Activated CD8-positive, alpha-beta memory T cell treated with anti-CD3 and anti-CD28 coated beads for 48 hours (primary cell): ENCODE results near the gene TM4SF20.
"Not testable (repeated sequence)": the region's sequence is repeated elsewhere in the genome, so short reads cannot be mapped to it uniquely, and the experiment has no call there.

Source experiments
- DNase-seq, 3 experiments: peaks; one replicate each; pipeline ENCODE4 v3.0.0-alpha.2; 2020; ENCODE audit warnings: low read depth in 2 of 3, low spot score in 2 of 3

The TM4SF20 gene

GRCh38 chr2:227367427-227367795 is 11.7 kb downstream of the TM4SF20 start:
- no peak for DNase-seq

GRCh38 chr2:227366769-227367426 is 12.2 kb downstream of the TM4SF20 start:
- DNase-seq = no peak

- DNase-seq = no peak
Observed at GRCh38 chr2:227365833-227366232, 13.3 kb downstream of the TM4SF20 start.

GRCh38 chr2:227364585-227365263 is 14.4 kb downstream of the TM4SF20 start:
- not testable (repeated sequence) for DNase-seq

DNA sequence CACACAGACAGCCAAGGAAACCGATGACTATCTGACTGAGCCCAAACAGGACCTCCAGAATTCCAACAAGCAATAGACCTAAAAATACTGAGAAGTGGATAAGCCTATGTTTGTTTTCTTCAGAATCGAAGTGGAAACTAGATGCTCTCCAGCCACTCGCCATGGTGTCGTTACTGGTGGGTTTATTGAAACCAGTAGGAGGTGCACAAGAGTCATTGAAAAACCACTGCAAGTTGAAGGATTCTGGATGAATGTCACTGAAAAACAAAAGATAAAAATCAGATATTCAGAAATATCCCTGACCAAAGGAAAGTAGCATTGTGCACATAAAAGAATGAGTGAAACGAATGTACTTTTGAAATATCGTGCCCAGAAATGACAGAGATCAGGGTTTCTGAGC is 15.3 kb downstream of the TM4SF20 start:
- no peak for DNase-seq

DNA sequence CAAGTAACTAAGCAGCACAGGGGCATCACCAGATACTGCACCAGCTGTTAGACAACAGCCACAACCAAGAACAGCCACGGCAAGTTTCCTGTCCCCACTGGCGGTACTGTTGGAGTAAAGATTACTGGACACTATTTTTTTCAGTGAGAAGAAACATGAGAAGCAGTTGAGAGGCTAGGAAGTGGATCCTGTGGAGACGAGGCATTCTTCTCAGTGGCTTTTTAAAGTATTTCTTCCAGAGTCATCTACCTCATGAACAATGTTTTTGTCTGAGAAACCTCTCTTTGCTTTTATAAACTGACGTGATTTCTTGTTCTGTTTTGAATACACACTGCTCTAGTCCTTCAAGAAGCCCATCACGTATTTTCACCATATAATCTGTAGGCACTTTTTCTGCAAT is 18.8 kb downstream of the TM4SF20 start:
- DNase-seq = no peak

DNA sequence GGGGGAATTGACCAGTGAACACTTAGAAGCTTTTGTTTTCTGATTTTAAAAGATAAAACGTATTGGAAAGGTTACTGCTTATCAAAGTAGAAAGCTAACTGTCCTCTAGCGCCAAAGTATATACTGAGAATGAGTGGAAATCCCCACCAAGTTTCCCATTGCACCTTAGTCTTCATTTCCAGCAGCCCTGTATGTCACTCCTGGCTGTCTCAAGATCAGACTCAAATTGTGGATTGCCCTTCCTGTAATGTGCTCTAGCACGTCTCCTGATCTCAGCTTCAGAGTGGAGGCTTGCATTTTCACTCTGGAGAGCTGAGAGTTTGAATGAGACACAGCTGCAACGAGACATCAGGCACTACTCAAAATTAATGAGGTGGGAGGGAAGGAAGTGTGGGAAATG is 27.5 kb downstream of the TM4SF20 start:
- DNase-seq = no peak

DNA sequence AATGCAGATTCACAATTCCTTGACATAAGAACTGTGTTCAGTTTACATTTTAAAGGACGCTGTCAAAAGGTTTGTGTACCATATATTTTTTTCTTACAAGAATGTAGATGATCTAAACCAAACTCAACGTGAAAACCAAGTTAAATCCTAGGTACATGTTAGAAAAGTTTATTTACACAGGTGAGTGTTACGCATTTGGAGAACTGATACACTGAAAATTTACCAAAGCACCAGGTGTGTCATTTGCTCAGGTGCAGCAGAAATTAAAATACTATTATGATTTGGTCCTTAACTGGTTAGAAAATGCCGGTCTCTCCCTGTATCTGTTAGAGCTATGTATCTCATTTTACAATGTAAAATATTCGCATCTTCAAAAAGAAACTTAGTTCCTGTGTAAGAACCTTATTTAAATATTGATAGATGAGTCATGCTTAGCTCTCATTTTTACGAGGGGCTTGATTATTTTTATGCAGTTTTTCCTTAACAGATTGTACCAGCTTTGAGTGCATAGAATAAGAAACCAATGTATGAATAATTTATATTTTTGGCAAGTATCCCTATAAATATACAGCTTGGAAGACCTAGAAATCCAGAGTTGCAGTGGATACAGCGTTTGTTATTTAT is 29.0 kb downstream of the TM4SF20 start:
- no peak for DNase-seq

- DNase-seq = no peak
Observed at GRCh38 chr2:227348324-227348723, 30.8 kb downstream of the TM4SF20 start.

DNA sequence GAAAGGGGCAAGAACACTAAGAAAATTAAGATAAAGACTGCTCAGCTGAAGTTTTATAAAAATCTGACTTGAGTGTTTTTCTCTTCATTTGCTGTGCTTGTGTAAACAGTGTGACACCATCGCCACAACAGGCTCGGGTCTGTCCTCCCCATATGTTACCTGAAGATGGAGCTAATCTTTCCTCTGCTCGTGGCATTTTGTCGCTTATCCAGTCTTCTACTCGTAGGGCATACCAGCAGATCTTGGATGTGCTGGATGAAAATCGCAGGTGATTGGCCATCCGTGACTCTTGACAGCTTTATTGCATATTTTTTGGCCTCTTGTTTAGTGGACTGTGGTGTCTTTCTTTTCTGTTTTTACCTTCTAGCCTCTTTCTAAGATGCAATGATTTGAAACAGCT is 32.0 kb downstream of the TM4SF20 start:
- no peak for DNase-seq

- DNase-seq = no peak
Observed at GRCh38 chr2:227344231-227344630, 34.9 kb downstream of the TM4SF20 start.

GRCh38 chr2:227341553-227341952 is 37.6 kb downstream of the TM4SF20 start:
- DNase-seq = no peak

- no peak for DNase-seq
Observed at GRCh38 chr2:227340106-227340505, 39.0 kb downstream of the TM4SF20 start.

- DNase-seq = no peak
Observed at GRCh38 chr2:227339098-227339599, 40.0 kb downstream of the TM4SF20 start.

GRCh38 chr2:227337442-227337841 is 41.7 kb downstream of the TM4SF20 start:
- DNase-seq = no peak

GRCh38 chr2:227335713-227336112 is 43.4 kb downstream of the TM4SF20 start:
- no peak for DNase-seq

DNA sequence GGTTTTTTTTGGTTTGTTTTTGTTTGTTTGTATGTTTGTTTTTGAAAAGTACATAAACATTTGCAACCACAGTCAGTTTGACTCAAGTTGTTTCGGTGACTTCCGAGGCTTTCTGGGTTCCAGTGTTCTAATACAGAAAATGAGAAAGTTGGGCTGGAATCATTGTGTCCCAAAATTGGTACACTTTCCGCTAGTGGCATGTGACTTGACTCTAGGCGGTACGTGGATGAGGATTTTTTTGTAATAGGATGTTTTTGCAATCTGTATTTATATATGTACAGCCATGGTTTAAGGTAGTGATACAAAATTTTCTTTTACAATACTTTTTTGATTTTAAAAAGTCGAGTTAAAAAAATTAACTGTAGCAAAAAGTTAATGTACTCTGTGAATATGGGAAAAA is 52.3 kb downstream of the TM4SF20 start:
- DNase-seq = no peak

DNA sequence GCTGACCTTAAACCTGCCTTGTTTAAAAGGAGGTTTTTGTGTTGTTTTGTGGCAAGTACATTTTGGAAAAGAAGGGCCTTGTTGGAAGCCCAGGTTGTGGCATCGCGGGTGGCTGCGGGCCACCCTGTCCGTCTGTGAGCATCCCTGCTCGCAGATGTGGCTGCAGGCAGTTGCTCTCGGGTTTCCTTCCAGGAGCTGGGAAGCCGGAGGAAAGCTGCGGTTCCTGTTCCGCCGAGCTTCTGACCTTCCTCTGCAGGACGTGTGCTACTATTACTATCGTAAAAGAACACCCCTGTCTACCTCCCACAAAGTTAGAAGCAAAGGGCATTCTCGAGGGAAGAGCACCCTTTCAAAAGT is 53.3 kb downstream of the TM4SF20 start:
- no peak for DNase-seq

DNA sequence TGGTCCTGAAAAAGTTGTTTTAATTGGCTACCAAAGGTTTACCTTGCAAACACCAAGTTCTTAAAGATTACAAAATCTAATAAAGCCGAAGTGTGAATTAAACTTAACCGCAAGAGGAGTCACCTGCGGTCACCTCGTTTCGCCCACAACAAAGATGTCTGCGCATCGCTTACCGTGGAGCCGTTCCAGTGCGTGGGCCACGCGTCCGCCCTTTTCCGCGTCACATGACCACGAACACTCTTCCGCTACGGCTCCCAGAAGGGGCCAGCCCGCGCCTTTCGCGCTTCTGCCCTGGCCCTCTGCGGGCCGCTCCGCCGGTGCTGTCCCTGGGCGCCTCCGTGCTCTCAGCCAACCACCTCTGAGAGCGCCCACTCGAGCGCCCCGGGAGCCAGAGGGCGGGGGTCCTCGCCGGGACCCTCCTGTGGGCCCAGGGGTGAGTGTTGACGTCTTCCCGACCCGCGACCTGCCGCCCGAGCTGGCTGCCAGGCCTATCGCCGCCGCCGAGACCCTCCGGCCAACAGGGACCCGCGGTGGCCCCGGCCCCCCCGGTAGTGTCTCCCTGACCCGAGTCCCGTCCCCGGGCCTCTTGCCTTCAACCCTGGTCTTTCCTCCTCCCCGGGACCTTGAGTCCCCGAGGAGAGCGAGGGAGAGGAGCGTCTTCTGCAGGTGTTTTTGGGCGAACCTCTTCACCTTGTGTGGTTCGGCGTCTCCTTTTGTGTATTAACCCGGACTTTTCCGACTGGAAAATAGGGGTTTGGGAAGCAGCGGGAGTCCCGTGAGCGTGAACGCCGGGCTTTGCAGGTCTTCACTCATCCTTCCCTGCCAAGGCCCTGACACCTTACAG is 53.9 kb downstream of the TM4SF20 start, which contains the start of gene MFF:
MFF (plus strand) TSS at position 257 of the 844 bp plus-strand sequence. CDS start 5,415 bp downstream, outside the sequence.
- DNase-seq = peak; percentile 72 to 86 (median 79)

GRCh38 chr2:227324642-227324994 is 54.5 kb downstream of the TM4SF20 start:
- DNase-seq = no peak

GRCh38 chr2:227323818-227324217 is 55.3 kb downstream of the TM4SF20 start:
- DNase-seq = no peak
